Gastroesophageal sphincter (tissue), 2 donors: ENCODE measurements around the gene RBFOX2.

Source experiments
- EP300 ChIP-seq: sonication (generic); formaldehyde crosslinking; IDR thresholded peaks from one replicate; pipeline ENCODE4 v1.6.1; 2017; ENCODE audit warnings: antibody characterized with exemption, mild to moderate bottlenecking
- POLR2AphosphoS5 ChIP-seq: sonication (generic); formaldehyde crosslinking; IDR thresholded peaks from one replicate; pipeline ENCODE4 v1.6.1; 2017; ENCODE audit warnings: antibody characterized with exemption

DNA sequence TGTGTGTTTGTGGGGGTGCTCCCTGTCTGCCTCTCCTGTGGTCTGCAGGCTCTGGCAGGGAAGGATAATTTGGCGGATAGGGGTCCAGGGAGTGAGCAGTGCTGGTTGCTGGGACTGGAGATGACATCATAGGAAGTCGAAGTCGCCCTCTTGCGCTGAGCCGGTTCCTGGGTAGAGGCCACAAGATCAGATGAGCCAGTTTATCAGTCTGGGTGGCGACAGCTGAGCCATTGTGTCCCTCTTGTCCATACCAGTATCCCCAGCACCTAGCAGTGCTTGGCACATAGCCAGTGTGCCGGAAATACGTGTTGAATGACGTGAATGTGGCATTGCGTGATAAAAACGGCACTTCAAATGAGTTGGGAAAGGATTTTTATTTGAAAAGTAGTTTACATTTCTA lies 301.2 kb downstream of the RBFOX2 start:
- TF ChIP-seq POLR2AphosphoS5 (no peak), EP300 (no peak)
